ENCODE measurements around the gene MRPL4. TPM values are rescaled to one million over a fixed set of nuclear protein-coding genes. Genes with fewer than 3 reads are reported as not detected.

The MRPL4 gene
- total RNA-seq, 1 experiment from 2014 or later = 112 TPM

DNA sequence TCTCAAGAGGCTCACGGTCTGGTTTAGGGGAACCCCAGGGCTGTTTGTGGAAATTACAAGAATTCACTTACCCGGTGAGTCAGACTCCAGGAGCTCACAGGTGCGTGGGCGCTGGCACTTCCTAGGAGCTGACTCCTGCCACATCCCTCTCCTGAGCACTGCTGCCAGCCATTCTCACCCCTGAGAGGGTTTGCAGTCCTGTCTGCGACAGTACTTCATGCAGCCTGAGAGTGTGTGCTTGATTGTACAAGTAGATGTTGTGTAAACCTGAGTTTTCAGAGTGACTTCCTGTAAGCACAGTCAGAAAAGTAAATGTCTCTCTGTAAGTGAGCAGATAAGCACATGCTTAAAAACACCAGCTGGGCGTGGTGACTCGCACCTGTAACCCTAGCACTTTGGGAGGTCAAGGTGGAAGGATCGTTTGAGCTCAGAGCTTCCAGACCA is 8.1 kb downstream of the MRPL4 start:
- Mint-ChIP-seq H3K27ac (no peak overlapping the region), H3K4me1 (no peaks in the 10 kb centered on the region), H3K4me3 (no peak overlapping the region), H3K36me3 (peaks cover 22% of the 10 kb centered on the region), H3K27me3 (ENCODE audit: low read depth) (peaks cover 3% of the 10 kb centered on the region; the same call in 1 of the 2 replicates), H3K9me3 (no peaks in the 10 kb centered on the region)
- no peak for TF ChIP-seq ZNF317 (CRISPR knock-in tag; IDR thresholded peaks at IDR 0.05; ENCODE audit: borderline replicate concordance, low read depth)
- TF ChIP-seq, protein P1, sequence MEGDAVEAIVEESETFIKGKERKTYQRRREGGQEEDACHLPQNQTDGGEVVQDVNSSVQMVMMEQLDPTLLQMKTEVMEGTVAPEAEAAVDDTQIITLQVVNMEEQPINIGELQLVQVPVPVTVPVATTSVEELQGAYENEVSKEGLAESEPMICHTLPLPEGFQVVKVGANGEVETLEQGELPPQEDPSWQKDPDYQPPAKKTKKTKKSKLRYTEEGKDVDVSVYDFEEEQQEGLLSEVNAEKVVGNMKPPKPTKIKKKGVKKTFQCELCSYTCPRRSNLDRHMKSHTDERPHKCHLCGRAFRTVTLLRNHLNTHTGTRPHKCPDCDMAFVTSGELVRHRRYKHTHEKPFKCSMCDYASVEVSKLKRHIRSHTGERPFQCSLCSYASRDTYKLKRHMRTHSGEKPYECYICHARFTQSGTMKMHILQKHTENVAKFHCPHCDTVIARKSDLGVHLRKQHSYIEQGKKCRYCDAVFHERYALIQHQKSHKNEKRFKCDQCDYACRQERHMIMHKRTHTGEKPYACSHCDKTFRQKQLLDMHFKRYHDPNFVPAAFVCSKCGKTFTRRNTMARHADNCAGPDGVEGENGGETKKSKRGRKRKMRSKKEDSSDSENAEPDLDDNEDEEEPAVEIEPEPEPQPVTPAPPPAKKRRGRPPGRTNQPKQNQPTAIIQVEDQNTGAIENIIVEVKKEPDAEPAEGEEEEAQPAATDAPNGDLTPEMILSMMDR (IDR thresholded peaks at IDR 0.05) = no peak
- no peak for TF ChIP-seq RELA (CRISPR knock-in tag; IDR thresholded peaks at IDR 0.05; ENCODE audit: borderline replicate concordance)
- ChIA-PET POLR2A (interaction anchor here (1.1 kb wide), 1 partner anchor 130 kb away, joined by 5 read pairs; no protein-coding TSS in a partner anchor), CTCF (interaction anchor here (0.6 to 6.1 kb wide), 22 partner anchors 8 to 523 kb away, joined by 3 to 149 read pairs (median 12); partner anchors contain the start of genes FDX2, ICAM1, ICAM4 and ICAM5)
- DNase-seq (ENCODE audit: low spot score) (no peak), ATAC-seq (no peak)

DNA sequence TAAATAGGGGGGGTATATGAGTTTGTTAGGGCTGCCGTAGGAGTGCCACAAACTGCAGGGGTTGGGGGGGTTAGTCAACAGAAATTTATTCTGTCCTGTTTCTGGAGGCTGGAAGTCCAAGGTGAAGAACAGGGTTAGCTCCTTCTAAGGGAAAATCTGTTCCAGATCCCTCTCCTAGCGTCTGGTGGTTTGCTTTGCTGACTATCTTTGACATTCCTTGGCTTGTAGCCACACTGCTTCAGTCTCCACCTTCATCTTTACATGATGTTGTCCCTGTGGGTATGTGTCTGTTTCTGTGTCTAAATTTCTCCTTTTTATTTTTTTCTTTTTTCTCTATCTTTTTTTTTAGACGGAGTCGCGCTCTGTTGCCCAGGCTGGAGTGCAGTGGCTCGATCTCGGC is 10.8 kb downstream of the MRPL4 start:
- ChIA-PET CTCF (interaction anchor here (0.6 to 2.6 kb wide), 4 partner anchors 117 to 128 kb away, joined by 3 to 7 read pairs (median 4); partner anchors contain the start of gene TYK2), POLR2A (no interaction called here)
- H3K27me3 Mint-ChIP-seq (ENCODE audit: low read depth) = peaks cover 3% of the 10 kb centered on the region; the same call in 1 of the 2 replicates
- H3K27ac Mint-ChIP-seq = no peak overlapping the region
- DNase-seq (ENCODE audit: low spot score) (no peak), ATAC-seq (no peak)
- no peak overlapping the region for H3K4me3 Mint-ChIP-seq
- H3K36me3 Mint-ChIP-seq = peaks cover 6% of the 10 kb centered on the region; the same call in 1 of the 2 replicates
- H3K4me1 Mint-ChIP-seq = no peaks in the 10 kb centered on the region
- H3K9me3 Mint-ChIP-seq = no peaks in the 10 kb centered on the region
- no peak for TF ChIP-seq JAZF1 (CRISPR knock-in tag; IDR thresholded peaks at IDR 0.05)
- TF ChIP-seq ETV6 (CRISPR knock-in tag; IDR thresholded peaks at IDR 0.05) = no peak
- TF ChIP-seq, protein P2, sequence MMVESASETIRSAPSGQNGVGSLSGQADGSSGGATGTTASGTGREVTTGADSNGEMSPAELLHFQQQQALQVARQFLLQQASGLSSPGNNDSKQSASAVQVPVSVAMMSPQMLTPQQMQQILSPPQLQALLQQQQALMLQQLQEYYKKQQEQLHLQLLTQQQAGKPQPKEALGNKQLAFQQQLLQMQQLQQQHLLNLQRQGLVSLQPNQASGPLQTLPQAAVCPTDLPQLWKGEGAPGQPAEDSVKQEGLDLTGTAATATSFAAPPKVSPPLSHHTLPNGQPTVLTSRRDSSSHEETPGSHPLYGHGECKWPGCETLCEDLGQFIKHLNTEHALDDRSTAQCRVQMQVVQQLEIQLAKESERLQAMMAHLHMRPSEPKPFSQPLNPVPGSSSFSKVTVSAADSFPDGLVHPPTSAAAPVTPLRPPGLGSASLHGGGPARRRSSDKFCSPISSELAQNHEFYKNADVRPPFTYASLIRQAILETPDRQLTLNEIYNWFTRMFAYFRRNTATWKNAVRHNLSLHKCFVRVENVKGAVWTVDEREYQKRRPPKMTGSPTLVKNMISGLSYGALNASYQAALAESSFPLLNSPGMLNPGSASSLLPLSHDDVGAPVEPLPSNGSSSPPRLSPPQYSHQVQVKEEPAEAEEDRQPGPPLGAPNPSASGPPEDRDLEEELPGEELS (CRISPR knock-in tag; IDR thresholded peaks at IDR 0.05) = no peak
- TF ChIP-seq, protein P3, sequence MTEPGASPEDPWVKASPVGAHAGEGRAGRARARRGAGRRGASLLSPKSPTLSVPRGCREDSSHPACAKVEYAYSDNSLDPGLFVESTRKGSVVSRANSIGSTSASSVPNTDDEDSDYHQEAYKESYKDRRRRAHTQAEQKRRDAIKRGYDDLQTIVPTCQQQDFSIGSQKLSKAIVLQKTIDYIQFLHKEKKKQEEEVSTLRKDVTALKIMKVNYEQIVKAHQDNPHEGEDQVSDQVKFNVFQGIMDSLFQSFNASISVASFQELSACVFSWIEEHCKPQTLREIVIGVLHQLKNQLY (CRISPR knock-in tag; IDR thresholded peaks at IDR 0.05) = no peak
- TF ChIP-seq, protein P4, sequence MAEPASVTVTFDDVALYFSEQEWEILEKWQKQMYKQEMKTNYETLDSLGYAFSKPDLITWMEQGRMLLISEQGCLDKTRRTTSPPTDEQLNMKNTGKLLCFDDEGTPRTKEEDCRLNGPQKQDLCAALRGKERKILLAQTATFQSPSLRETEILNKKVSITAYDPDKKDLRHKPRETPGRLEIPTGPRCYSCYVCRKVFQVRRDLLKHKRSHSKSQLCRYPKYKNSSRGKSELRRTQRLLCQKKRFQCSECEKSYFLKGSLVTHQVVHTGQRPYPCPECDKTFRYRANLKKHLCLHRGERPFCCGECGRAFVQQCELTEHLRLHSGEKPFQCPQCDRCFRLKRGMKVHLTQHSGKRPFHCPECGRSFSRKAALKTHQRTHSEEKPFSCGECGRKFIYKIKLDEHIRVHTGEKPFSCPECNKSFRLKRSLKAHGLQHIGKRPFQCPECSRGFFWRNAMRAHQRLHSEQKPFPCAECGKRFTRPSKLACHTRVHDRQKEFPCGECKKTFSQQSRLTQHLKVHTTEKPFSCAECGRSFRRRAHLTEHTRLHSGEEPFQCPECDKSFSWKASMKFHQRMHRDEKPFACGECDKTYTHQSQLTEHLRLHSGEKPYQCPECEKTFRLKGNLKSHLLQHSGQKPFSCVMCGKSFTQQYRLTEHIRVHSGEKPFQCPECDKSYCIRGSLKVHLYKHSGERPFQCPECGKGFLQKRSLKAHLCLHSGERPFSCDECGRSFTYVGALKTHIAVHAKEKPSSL (CRISPR knock-in tag; conservative IDR thresholded peaks at IDR 0.05) = no peak
- TF ChIP-seq, protein P5, sequence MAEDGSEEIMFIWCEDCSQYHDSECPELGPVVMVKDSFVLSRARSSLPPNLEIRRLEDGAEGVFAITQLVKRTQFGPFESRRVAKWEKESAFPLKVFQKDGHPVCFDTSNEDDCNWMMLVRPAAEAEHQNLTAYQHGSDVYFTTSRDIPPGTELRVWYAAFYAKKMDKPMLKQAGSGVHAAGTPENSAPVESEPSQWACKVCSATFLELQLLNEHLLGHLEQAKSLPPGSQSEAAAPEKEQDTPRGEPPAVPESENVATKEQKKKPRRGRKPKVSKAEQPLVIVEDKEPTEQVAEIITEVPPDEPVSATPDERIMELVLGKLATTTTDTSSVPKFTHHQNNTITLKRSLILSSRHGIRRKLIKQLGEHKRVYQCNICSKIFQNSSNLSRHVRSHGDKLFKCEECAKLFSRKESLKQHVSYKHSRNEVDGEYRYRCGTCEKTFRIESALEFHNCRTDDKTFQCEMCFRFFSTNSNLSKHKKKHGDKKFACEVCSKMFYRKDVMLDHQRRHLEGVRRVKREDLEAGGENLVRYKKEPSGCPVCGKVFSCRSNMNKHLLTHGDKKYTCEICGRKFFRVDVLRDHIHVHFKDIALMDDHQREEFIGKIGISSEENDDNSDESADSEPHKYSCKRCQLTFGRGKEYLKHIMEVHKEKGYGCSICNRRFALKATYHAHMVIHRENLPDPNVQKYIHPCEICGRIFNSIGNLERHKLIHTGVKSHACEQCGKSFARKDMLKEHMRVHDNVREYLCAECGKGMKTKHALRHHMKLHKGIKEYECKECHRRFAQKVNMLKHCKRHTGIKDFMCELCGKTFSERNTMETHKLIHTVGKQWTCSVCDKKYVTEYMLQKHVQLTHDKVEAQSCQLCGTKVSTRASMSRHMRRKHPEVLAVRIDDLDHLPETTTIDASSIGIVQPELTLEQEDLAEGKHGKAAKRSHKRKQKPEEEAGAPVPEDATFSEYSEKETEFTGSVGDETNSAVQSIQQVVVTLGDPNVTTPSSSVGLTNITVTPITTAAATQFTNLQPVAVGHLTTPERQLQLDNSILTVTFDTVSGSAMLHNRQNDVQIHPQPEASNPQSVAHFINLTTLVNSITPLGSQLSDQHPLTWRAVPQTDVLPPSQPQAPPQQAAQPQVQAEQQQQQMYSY (CRISPR knock-in tag; IDR thresholded peaks at IDR 0.05) = no peak
- TF ChIP-seq RORB (CRISPR knock-in tag; IDR thresholded peaks at IDR 0.05) = no peak
- no peak for TF ChIP-seq CREB1 (CRISPR knock-in tag; IDR thresholded peaks at IDR 0.05)

Measured in WTC11 (cell line).